Smooth muscle cell of the coronary artery (primary cell): ENCODE results near the gene CLTC. TPM values are rescaled to one million over a fixed set of nuclear protein-coding genes. Genes with fewer than 3 reads are reported as not detected.

Experiments
- total RNA-seq: library from RNA; depleted of rRNA; stranded (reverse); fragments of >200 nt; gene quantifications from 2 replicates; pipeline ENCODE4 v1.2.3, GENCODE V29; 2014; ENCODE audit warnings: low replicate concordance

CLTC gene
- total RNA-seq, result 314 and 503 TPM in 2 replicates

GRCh38 chr17:59619298-59620063 lies at the start of gene CLTC:
Gene CLTC (plus strand): TSS chr17:59619895. CDS start chr17:59620132, 237 bp downstream.

DNA sequence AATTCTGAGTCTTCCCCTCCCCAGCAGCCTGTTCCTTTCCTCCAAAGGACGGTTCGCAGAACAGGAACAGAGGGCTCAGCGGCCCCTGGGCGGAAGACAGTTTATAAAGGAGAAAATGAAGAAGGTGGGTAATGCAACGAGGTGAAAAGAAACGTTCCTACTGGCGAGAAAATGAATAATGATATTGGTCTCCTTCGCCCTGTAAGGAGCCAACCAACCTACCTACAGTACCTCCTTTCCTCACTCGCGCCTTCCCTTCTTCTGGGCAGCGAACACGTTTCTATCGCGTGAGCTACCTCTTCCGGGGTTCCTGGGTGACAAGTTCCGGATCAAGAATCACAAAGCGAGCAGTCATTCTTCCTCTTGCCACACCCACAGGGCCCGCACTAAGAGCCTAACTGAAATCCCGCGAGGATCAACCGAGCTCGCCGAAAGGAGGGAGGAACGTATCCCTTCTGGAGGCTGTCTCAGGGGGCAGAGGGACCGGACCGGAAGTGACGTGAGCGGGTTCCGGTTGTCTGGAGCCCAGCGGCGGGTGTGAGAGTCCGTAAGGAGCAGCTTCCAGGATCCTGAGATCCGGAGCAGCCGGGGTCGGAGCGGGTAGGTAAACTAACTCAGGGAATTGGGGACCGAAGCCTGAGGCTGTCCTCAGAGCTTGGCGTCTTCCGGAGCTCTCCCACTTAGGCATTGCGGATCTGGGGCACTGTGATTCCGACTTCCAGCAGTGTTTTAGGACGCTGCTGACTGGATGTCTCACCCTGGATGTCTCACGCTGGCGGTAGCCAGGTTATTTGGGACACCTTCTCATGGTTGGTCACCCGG lies 87.7 kb downstream of the CLTC start, which contains the start of the genes PTRH2 and VMP1:
TSS of gene PTRH2 (minus strand) at position 282 of the 822 bp plus-strand sequence. CDS start 9,452 bp downstream, outside the sequence.
TSS of gene VMP1 (plus strand) at position 506 of the 822 bp plus-strand sequence. CDS start 23,793 bp downstream, outside the sequence.

Other genes starting within 250 kb of the CLTC start
- gene DHX40, start 54.3 kb upstream of the CLTC start, total RNA-seq, result 42.8 and 45.4 TPM in 2 replicates
- 13.9 and 25.9 TPM in 2 replicates for gene PTRH2, start 87.5 kb downstream of the CLTC start, total RNA-seq
- gene VMP1, start 87.8 kb downstream of the CLTC start, total RNA-seq, result 125 and 227 TPM in 2 replicates